VCaP (cell line): ENCODE results near the gene FMN1.

ENCODE experiments used
- H3K27ac ChIP-seq: fragments of 450-650 bp; 2 replicates; pipeline ENCODE4 v1.5.1; 2017
- TF ChIP-seq, protein P1 (sequence below): fragments of 450-650 bp; conservative IDR thresholded peaks from 2 replicates; pipeline ENCODE4 v1.5.1; 2017; ENCODE audit warnings: mild to moderate bottlenecking, moderate library complexity

Gene FMN1

GRCh38 chr15:32857732-32858131 is 336.8 kb downstream of the FMN1 start:
- no peak overlapping the region for H3K27ac ChIP-seq
- TF ChIP-seq, protein P1, sequence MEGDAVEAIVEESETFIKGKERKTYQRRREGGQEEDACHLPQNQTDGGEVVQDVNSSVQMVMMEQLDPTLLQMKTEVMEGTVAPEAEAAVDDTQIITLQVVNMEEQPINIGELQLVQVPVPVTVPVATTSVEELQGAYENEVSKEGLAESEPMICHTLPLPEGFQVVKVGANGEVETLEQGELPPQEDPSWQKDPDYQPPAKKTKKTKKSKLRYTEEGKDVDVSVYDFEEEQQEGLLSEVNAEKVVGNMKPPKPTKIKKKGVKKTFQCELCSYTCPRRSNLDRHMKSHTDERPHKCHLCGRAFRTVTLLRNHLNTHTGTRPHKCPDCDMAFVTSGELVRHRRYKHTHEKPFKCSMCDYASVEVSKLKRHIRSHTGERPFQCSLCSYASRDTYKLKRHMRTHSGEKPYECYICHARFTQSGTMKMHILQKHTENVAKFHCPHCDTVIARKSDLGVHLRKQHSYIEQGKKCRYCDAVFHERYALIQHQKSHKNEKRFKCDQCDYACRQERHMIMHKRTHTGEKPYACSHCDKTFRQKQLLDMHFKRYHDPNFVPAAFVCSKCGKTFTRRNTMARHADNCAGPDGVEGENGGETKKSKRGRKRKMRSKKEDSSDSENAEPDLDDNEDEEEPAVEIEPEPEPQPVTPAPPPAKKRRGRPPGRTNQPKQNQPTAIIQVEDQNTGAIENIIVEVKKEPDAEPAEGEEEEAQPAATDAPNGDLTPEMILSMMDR: no peak

DNA sequence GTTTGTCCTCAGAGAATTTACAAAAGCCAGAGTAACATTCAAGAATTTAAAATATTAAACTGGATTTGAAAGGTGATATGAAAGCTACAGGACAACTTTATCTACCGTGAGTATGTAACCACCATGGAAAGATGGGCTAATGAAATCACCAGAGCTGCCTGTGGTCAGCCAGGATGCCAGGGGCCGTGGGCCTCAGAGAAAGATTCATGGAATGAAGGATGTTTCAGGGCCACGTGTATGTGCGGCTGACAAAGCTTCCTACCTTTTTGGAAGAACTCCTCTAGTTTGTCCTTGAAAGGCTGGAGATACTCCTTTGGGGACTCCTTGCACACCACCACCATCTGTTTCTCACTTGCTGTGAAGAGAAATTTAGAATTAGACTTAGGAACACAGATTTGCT is 337.8 kb downstream of the FMN1 start:
- H3K27ac ChIP-seq: no peak overlapping the region
- TF ChIP-seq, protein P1: no peak

GRCh38 chr15:32855942-32856341 is 338.6 kb downstream of the FMN1 start:
- TF ChIP-seq, protein P1: no peak

DNA sequence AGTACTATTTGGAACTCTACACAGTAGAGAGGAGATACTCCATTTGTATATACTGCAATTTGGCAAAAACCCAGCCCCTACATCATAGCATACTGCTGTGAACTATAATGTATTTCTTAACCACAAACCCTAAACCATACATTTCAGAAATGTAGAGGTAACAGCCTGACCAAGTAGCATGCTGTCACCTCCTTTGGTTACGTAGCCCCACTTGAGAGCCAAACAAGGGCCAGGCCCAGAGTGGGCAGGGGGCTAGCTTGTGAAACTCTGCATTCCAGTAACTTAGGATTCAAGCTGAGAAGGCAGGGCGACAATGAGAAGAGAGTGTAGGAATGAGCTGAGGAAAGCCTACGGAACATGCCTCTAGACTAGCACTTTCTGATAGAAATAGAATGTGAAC is 340.9 kb downstream of the FMN1 start:
- H3K27ac ChIP-seq: no peak overlapping the region
- TF ChIP-seq, protein P1: no peak

More at GRCh38 chr15:32855942-32856341, 338.6 kb downstream of the FMN1 start:
- no peak overlapping the region for H3K27ac ChIP-seq

GRCh38 chr15:32852771-32853170 is 341.7 kb downstream of the FMN1 start:
- TF ChIP-seq, protein P1: no peak
- no peak overlapping the region for H3K27ac ChIP-seq

- TF ChIP-seq, protein P1: no peak
- H3K27ac ChIP-seq: no peak overlapping the region
Observed at GRCh38 chr15:32852017-32852416, 342.5 kb downstream of the FMN1 start.

DNA sequence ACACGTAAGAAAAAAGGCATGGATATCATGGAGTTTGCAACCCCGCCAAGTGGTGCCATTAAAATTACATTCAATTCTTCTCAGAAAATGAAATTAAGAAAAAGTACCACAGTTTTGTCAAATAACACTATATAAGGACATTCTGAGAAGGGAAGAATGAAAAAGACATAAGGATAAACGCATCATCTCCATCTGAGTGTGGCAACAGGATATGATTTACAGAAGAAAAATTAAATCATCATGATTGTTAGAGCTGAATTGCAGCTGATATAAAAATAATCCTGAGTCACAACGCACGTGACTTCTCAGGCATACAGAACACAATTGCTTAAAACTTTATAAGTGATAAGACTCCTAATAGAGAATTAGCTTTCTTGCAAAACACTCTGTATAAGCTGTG is 342.9 kb downstream of the FMN1 start:
- TF ChIP-seq, protein P1: no peak
- H3K27ac ChIP-seq: no peak overlapping the region
